Smooth muscle cell (in vitro differentiated cells): Measurements from ENCODE around the gene WTAP. TPM values are rescaled to one million over a fixed set of nuclear protein-coding genes. Genes with fewer than 3 reads are reported as not detected.
A peak's percentile ranks its signal among the peaks of the same experiment; 100 is the strongest.
"Not testable (repeated sequence)": the region's sequence is repeated elsewhere in the genome, so short reads cannot be mapped to it uniquely, and the experiment has no call there.

Experiments used
- DNase-seq: peaks from one replicate; lab custom pipeline; 2025; ENCODE audit not compliant: unreplicated experiment; lab: John Stamatoyannopoulos, UW
- H2AFZ ChIP-seq: fragments of 200-600 bp; sonication (generic); 2 replicates; pipeline ENCODE4 v1.6.0; 2016; ENCODE audit warnings: antibody characterized with exemption, low read depth, mild to moderate bottlenecking
- H3F3A ChIP-seq: fragments of 200-600 bp; sonication (generic); 2 replicates; pipeline ENCODE4 v1.6.0; 2017; ENCODE audit warnings: antibody characterized with exemption, low read depth
- H3K27ac ChIP-seq: fragments of 200-600 bp; sonication (generic); 2 replicates; pipeline ENCODE4 v1.5.1; 2016; ENCODE audit warnings: low read depth, mild to moderate bottlenecking
- H3K27me3 ChIP-seq: fragments of 200-600 bp; sonication (generic); 2 replicates; pipeline ENCODE4 v1.6.1; 2016; ENCODE audit warnings: low read depth, mild to moderate bottlenecking
- H3K36me3 ChIP-seq: fragments of 200-600 bp; sonication (generic); 2 replicates; pipeline ENCODE4 v1.5.1; 2016; ENCODE audit warnings: low read depth
- H3K4me1 ChIP-seq: fragments of 200-600 bp; sonication (generic); 2 replicates; pipeline ENCODE4 v1.5.1; 2016; ENCODE audit warnings: low read depth
- H3K4me2 ChIP-seq: fragments of 200-600 bp; sonication (generic); 2 replicates; pipeline ENCODE4 v1.6.0; 2016; ENCODE audit warnings: mild to moderate bottlenecking
- H3K4me3 ChIP-seq: fragments of 200-600 bp; sonication (generic); 2 replicates; pipeline ENCODE4 v1.5.1; 2016; ENCODE audit warnings: mild to moderate bottlenecking
- H3K79me2 ChIP-seq: fragments of 200-600 bp; sonication (generic); 2 replicates; pipeline ENCODE4 v1.6.0; 2016; ENCODE audit warnings: low read depth, mild to moderate bottlenecking
- H3K9ac ChIP-seq: fragments of 200-600 bp; sonication (generic); 2 replicates; pipeline ENCODE4 v1.6.0; 2016; ENCODE audit warnings: low read depth
- H3K9me3 ChIP-seq: fragments of 200-600 bp; sonication (generic); replicated peaks from 2 replicates; pipeline ENCODE4 v1.5.1; 2016; ENCODE audit warnings: low read depth
- H4K20me1 ChIP-seq: fragments of 200-600 bp; sonication (generic); 2 replicates; pipeline ENCODE4 v1.6.0; 2016; ENCODE audit warnings: low read depth
- WGBS: methylation state at CpG from one replicate; pipeline ENCODE4 v1.1.7; 2016; ENCODE audit warnings: low lambda C conversion rate; 5-methylcytosine and 5-hydroxymethylcytosine counted together
- polyA plus RNA-seq: library from polyadenylated mRNA; unstranded; fragments of >200 nt; fragmentation: Nextera tagmentation; extraction: Ambion mirVana; gene quantifications from 2 replicates; pipeline ENCODE4 v1.2.1, GENCODE V29; 2016
- total RNA-seq: library from RNA; depleted of rRNA; stranded (reverse); fragments of >200 nt; gene quantifications from 2 replicates; pipeline ENCODE4 v1.2.3, GENCODE V29; 2014
- TF ChIP-seq, protein P1 (sequence below): fragments of 200-600 bp; sonication (generic); IDR thresholded peaks from 2 replicates; pipeline ENCODE4 v1.5.1; 2017; ENCODE audit warnings: borderline replicate concordance, mild to moderate bottlenecking, antibody characterized with exemption; ENCODE audit not compliant: insufficient read depth, poor library complexity, severe bottlenecking

The WTAP gene
- total and polyA plus RNA-seq, 2 experiments from 2014 or later, result 39.4 to 90.2 TPM

DNA sequence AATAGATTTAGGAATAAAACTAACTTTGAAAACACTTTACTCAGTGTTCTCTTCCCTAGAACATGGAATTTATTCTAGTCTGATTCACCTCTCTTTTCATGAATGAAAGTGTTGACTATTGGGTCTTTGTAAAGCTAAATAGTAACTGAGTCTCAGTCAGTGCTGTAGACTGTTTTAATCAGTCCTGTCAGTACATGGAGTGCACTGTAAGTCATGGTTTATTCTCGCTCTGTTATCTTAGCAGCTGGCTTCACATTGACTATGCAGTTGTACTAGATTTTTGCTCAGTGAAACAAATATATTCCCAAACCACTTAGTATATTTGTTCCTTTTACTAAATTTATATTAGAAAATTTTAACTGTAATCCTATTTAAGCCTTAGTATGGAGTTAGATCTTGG lies 19.5 kb downstream of the WTAP start:
- Histone ChIP-seq H3K4me2 (no peak overlapping the region), H3K27ac (no peak overlapping the region), H3K4me1 (no peaks in the 10 kb centered on the region), H3K4me3 (no peak overlapping the region), H3F3A (peaks cover 5% of the 10 kb centered on the region), H3K9me3 (no peaks in the 10 kb centered on the region), H3K36me3 (peaks cover 63% of the 10 kb centered on the region), H2AFZ (no peak overlapping the region), H3K9ac (no peak overlapping the region), H4K20me1 (peaks cover 59% of the 10 kb centered on the region), H3K79me2 (peaks cover 74% of the 10 kb centered on the region), H3K27me3 (no peaks in the 10 kb centered on the region)
- TF ChIP-seq, protein P1, sequence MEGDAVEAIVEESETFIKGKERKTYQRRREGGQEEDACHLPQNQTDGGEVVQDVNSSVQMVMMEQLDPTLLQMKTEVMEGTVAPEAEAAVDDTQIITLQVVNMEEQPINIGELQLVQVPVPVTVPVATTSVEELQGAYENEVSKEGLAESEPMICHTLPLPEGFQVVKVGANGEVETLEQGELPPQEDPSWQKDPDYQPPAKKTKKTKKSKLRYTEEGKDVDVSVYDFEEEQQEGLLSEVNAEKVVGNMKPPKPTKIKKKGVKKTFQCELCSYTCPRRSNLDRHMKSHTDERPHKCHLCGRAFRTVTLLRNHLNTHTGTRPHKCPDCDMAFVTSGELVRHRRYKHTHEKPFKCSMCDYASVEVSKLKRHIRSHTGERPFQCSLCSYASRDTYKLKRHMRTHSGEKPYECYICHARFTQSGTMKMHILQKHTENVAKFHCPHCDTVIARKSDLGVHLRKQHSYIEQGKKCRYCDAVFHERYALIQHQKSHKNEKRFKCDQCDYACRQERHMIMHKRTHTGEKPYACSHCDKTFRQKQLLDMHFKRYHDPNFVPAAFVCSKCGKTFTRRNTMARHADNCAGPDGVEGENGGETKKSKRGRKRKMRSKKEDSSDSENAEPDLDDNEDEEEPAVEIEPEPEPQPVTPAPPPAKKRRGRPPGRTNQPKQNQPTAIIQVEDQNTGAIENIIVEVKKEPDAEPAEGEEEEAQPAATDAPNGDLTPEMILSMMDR, result no peak
- WGBS, result 86% methylated on average over 1 of the region's 1 CpG
- no peak for DNase-seq

DNA sequence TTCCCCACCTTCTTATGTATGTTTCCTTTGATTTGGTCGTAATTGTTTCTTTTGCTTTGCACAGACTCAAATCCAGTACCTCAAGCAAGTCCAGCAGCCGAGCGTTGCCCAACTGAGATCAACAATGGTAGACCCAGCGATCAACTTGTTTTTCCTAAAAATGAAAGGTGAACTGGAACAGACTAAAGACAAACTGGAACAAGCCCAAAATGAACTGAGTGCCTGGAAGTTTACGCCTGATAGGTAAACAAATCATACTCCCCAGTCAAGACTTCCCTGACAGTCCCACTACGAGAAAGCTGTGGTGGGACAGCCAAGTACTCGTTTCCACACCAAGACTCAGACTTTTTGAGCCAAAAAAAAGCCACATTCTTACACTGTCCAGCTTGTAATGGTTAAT lies 20.8 kb downstream of the WTAP start:
- not testable (repeated sequence) for H3K4me1 ChIP-seq, H2AFZ ChIP-seq, DNase-seq, H3K9me3 ChIP-seq, H3K4me2 ChIP-seq, H3K4me3 ChIP-seq, H3K27me3 ChIP-seq, H3K9ac ChIP-seq, H3K27ac ChIP-seq
- Histone ChIP-seq H3F3A (peaks cover 14% of the 10 kb centered on the region), H3K36me3 (peaks cover 59% of the 10 kb centered on the region), H4K20me1 (peaks cover 57% of the 10 kb centered on the region), H3K79me2 (peaks cover 71% of the 10 kb centered on the region)
- WGBS, result 97% methylated on average over 7 of the region's 7 CpGs

DNA sequence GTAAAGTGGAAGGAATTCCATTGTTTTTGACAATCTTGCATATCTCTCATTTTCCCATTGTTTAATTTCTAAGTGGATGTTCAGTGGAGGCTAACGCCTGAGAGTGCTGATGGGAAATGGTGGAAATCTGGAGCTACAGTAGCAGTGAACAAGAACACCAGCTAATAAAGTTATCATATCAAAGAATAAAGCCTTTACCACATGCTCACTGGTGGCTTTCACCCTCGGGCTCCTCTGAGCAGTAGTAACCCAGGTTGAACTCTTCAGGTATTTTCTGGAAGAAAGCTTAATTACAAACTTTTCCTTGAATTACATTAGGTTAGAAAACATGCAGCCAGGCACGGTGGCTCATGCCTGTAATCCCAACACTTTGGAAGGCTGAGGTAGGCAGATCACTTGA lies 24.1 kb downstream of the WTAP start:
- WGBS, result 97% methylated on average over 3 of the region's 3 CpGs
- no peak overlapping the region for H3K4me2 ChIP-seq
- peaks cover 41% of the 10 kb centered on the region for H3K36me3 ChIP-seq
- no peaks in the 10 kb centered on the region for H3K4me1 ChIP-seq
- H3K4me3 ChIP-seq, result no peak overlapping the region
- TF ChIP-seq, protein P1, result no peak
- peaks cover 38% of the 10 kb centered on the region for H4K20me1 ChIP-seq
- H3K9me3 ChIP-seq, result no peaks in the 10 kb centered on the region
- no peak overlapping the region for H2AFZ ChIP-seq
- no peak for DNase-seq
- no peak overlapping the region for H3K27ac ChIP-seq
- peaks cover 26% of the 10 kb centered on the region for H3F3A ChIP-seq
- H3K9ac ChIP-seq, result no peak overlapping the region
- no peaks in the 10 kb centered on the region for H3K27me3 ChIP-seq
- H3K79me2 ChIP-seq, result peaks cover 39% of the 10 kb centered on the region

DNA sequence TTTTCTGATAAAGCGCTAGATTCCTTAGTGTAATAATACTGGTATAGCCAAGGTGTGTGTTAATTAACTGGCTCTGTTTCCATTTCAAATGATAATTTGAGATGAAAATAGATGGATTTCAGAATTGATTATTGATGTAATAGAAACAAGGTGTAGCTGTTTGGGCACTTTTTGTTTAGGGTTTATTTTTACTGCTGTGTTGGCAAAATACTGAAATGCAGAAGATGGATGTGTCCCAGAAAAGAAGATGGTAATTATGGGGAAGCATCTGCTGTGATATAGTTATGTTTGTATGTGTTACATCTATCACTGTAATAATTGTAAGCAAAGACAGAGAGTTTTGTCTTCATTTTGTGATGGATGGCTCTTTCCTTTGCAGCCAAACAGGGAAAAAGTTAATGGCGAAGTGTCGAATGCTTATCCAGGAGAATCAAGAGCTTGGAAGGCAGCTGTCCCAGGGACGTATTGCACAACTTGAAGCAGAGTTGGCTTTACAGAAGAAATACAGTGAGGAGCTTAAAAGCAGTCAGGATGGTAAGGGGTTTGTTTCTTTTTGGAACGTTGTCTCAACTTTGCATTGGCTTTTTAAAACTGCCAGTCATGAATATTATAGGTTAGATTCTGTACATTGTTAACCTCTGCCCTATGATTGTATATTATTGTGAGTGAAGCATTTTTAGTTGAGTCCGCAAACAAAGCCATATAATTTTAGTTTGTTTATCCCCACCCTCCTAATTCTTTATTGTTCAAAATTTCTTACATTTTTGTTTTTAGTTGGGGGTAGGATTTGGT lies 26.0 kb downstream of the WTAP start:
- peaks cover 24% of the 10 kb centered on the region for H3F3A ChIP-seq
- H4K20me1 ChIP-seq, result peaks cover 26% of the 10 kb centered on the region
- no peaks in the 10 kb centered on the region for H3K9me3 ChIP-seq
- H3K4me2 ChIP-seq, result no peak overlapping the region
- 92% methylated on average over 6 of the region's 6 CpGs for WGBS
- no peak overlapping the region for H3K4me3 ChIP-seq
- H3K27ac ChIP-seq, result peak overlapping the region; percentile 16
- no peaks in the 10 kb centered on the region for H3K4me1 ChIP-seq
- no peak overlapping the region for H3K9ac ChIP-seq
- no peak overlapping the region for H2AFZ ChIP-seq
- peaks cover 24% of the 10 kb centered on the region for H3K79me2 ChIP-seq
- H3K36me3 ChIP-seq, result peaks cover 32% of the 10 kb centered on the region
- TF ChIP-seq, protein P1, result no peak
- DNase-seq, result no peak
- no peaks in the 10 kb centered on the region for H3K27me3 ChIP-seq
